Subcutaneous abdominal adipose tissue (tissue), 5 donors: ENCODE measurements around the gene TMEM53.

ENCODE experiments used
- H3K27ac ChIP-seq: one replicate; pipeline ENCODE4 v1.7.0; 2013; ENCODE audit warnings: low read depth, mild to moderate bottlenecking, inconsistent platforms, low read length, moderate library complexity
- H3K27me3 ChIP-seq, 5 donors: one replicate each; pipeline ENCODE4 v1.7.0; 2013; ENCODE audit warnings: low read length in 5 of 5, inconsistent platforms in 1 of 5; ENCODE audit not compliant: control insufficient read depth in 5 of 5, insufficient read depth in 4 of 5
- H3K36me3 ChIP-seq, 5 donors: one replicate each; pipeline ENCODE4 v1.7.0; 2013; ENCODE audit warnings: low read length in 5 of 5; ENCODE audit not compliant: control insufficient read depth in 5 of 5, insufficient read depth in 5 of 5
- H3K4me1 ChIP-seq, 5 donors: one replicate each; pipeline ENCODE4 v1.7.0; 2013; ENCODE audit warnings: low read length in 5 of 5, mild to moderate bottlenecking in 3 of 5, moderate library complexity in 1 of 5; ENCODE audit not compliant: control insufficient read depth in 5 of 5, insufficient read depth in 5 of 5
- H3K4me3 ChIP-seq, 5 donors: one replicate each; pipeline ENCODE4 v1.7.0; 2013; ENCODE audit warnings: low read length in 5 of 5, low read depth in 1 of 5
- H3K9ac ChIP-seq, 5 donors: one replicate each; pipeline ENCODE4 v1.7.0; 2013; ENCODE audit warnings: low read length in 5 of 5, mild to moderate bottlenecking in 4 of 5, moderate library complexity in 3 of 5
- H3K9me3 ChIP-seq, 5 donors: one replicate each; pipeline ENCODE4 v1.7.0; 2013; ENCODE audit warnings: low read length in 5 of 5; ENCODE audit not compliant: control insufficient read depth in 5 of 5
- donor health status: healthy.
- donor health status: healthy.
- donor health status: healthy.
- donor health status: healthy.
- donor health status: healthy.

The TMEM53 gene

DNA sequence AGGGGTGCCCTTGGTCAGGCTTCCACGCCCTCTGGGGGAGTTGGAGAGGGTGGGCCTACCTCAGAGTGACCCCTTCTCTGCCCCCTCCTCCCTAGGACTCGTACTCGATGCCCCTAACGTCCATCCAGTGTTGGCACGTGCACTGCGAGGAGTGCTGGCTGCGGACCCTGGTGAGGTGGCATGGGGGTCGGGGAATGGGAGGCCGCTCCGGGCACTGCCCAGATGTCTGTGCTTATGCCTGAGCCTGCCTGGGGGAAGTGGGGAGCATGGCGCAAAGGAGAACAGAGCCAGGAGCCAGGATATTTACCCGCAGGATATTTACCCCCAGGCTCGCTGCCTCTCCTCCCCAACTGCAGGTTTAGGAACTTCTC lies 24.5 kb downstream of the TMEM53 start:
- Histone ChIP-seq H3K4me3 (no peak overlapping the region), H3K27me3 (no peaks in the 10 kb centered on the region), H3K27ac (no peak overlapping the region), H3K4me1 (peaks cover 0 to 15% (median 13%) of the 10 kb centered on the region in 5 donors), H3K36me3 (peaks cover 0 to 93% (median 78%) of the 10 kb centered on the region in 5 donors), H3K9ac (no peak overlapping the region), H3K9me3 (no peaks in the 10 kb centered on the region)

- H3K9ac ChIP-seq, result peak overlapping the region in 1 of 5 donors; percentile 10
- H3K36me3 ChIP-seq, result peaks cover 0 to 93% (median 80%) of the 10 kb centered on the region in 5 donors
- no peaks in the 10 kb centered on the region for H3K27me3 ChIP-seq
- no peak overlapping the region for H3K27ac ChIP-seq
- no peaks in the 10 kb centered on the region for H3K9me3 ChIP-seq
- peaks cover 0 to 22% (median 20%) of the 10 kb centered on the region in 5 donors for H3K4me1 ChIP-seq
- no peak overlapping the region for H3K4me3 ChIP-seq
Measured at GRCh38 chr1:44648529-44649250, 25.6 kb downstream of the TMEM53 start.

DNA sequence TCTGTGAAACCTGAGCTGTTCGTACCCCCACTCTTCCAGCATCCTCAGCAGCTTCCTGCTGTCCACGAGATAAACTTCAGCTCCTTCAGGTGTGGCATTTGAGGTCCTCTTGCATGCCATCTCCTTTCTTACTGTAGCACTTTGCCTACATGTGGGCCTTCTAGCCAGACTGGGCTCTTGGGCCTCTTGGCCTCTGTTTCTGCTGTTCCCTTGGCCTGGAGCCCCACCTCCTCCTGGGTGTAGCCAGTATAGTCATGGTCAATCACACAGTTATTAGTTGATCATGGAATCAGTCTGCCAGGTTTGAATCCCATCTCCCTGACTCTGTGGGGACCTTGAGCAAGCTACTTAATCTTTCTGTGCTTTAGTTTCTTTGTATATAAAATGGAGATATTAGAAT lies 26.4 kb downstream of the TMEM53 start:
- Histone ChIP-seq H3K27ac (no peak overlapping the region), H3K4me1 (peaks cover 0 to 30% (median 21%) of the 10 kb centered on the region in 5 donors), H3K36me3 (peaks cover 0 to 96% (median 85%) of the 10 kb centered on the region in 5 donors), H3K27me3 (no peaks in the 10 kb centered on the region), H3K4me3 (no peak overlapping the region), H3K9ac (no peak overlapping the region), H3K9me3 (no peaks in the 10 kb centered on the region)

GRCh38 chr1:44646261-44647110 lies 27.8 kb downstream of the TMEM53 start:
- Histone ChIP-seq H3K9ac (peak overlapping the region in 1 of 5 donors; percentile 6), H3K27ac (peak overlapping the region; percentile 74), H3K4me3 (no peak overlapping the region), H3K36me3 (peaks cover 0 to 100% (median 91%) of the 10 kb centered on the region in 5 donors), H3K4me1 (peaks cover 0 to 39% (median 21%) of the 10 kb centered on the region in 5 donors), H3K9me3 (no peaks in the 10 kb centered on the region), H3K27me3 (no peaks in the 10 kb centered on the region)

- no peak overlapping the region for H3K9ac ChIP-seq
- peaks cover 0 to 39% (median 21%) of the 10 kb centered on the region in 5 donors for H3K4me1 ChIP-seq
Measured at GRCh38 chr1:44645476-44646244, 28.6 kb downstream of the TMEM53 start.

GRCh38 chr1:44644806-44645205 lies 29.5 kb downstream of the TMEM53 start:
- Histone ChIP-seq H3K27me3 (no peaks in the 10 kb centered on the region), H3K36me3 (peaks cover 0 to 100% (median 90%) of the 10 kb centered on the region in 5 donors), H3K4me1 (peaks cover 0 to 39% (median 21%) of the 10 kb centered on the region in 5 donors), H3K9me3 (no peaks in the 10 kb centered on the region), H3K4me3 (no peak overlapping the region), H3K27ac (peak overlapping the region; percentile 74), H3K9ac (no peak overlapping the region)

More at GRCh38 chr1:44645476-44646244, 28.6 kb downstream of the TMEM53 start:
- H3K27ac ChIP-seq, result peak overlapping the region; percentile 74
- H3K27me3 ChIP-seq, result no peaks in the 10 kb centered on the region
- no peaks in the 10 kb centered on the region for H3K9me3 ChIP-seq
- peaks cover 0 to 100% (median 91%) of the 10 kb centered on the region in 5 donors for H3K36me3 ChIP-seq
- no peak overlapping the region for H3K4me3 ChIP-seq

GRCh38 chr1:44643721-44644334 lies 30.5 kb downstream of the TMEM53 start:
- Histone ChIP-seq H3K9me3 (no peaks in the 10 kb centered on the region), H3K4me1 (peaks cover 0 to 39% (median 21%) of the 10 kb centered on the region in 5 donors), H3K27ac (no peak overlapping the region), H3K4me3 (no peak overlapping the region), H3K36me3 (peaks cover under 1 to 98% (median 88%) of the 10 kb centered on the region in 5 donors), H3K9ac (peak overlapping the region in 1 of 5 donors; percentile 28), H3K27me3 (no peaks in the 10 kb centered on the region)

DNA sequence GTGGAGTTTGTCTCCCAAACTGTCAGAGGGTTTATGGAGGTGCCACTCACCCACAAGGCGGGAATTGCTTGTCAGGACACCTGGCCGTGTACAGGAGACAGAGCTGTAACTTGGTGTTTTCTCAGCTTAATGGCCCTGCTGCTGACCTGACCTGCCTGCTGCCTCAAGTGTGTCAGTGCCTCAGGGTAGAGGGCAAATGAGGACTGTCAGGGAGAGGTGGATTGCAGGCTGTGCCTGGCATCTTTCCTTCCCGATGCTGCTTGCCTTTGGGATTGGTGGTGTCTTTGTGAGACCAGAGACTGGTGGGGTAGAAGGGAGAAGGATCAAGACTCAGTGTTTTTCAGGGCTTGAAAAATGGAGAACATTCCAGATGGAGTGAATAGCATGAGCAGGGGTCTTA lies 31.4 kb downstream of the TMEM53 start:
- no peaks in the 10 kb centered on the region for H3K27me3 ChIP-seq
- peak overlapping the region in 2 of 5 donors; percentile 2 to 46 for H3K9ac ChIP-seq
- H3K9me3 ChIP-seq, result no peaks in the 10 kb centered on the region
- peaks cover 3 to 98% (median 91%) of the 10 kb centered on the region in 5 donors for H3K36me3 ChIP-seq
- no peak overlapping the region for H3K4me3 ChIP-seq
- no peak overlapping the region for H3K27ac ChIP-seq
- peaks cover 0 to 39% (median 20%) of the 10 kb centered on the region in 5 donors for H3K4me1 ChIP-seq

GRCh38 chr1:44642255-44642654 lies 32.0 kb downstream of the TMEM53 start:
- Histone ChIP-seq H3K36me3 (peaks cover 3 to 98% (median 91%) of the 10 kb centered on the region in 5 donors), H3K27me3 (no peaks in the 10 kb centered on the region), H3K4me3 (no peak overlapping the region), H3K9me3 (no peaks in the 10 kb centered on the region), H3K9ac (peak overlapping the region in 2 of 5 donors; percentile 2 to 4), H3K27ac (no peak overlapping the region), H3K4me1 (peaks cover 0 to 39% (median 18%) of the 10 kb centered on the region in 5 donors)
